ENCODE measurements around the gene COL19A1.
A peak's percentile ranks its signal among the peaks of the same experiment; 100 is the strongest.

COL19A1 gene

GRCh38 chr6:69894578-69895347, 28.4 kb downstream of the COL19A1 start:
- Histone ChIP-seq H2AFZ (ENCODE audit: low read depth, low read length) (peak overlapping the region; percentile 53), H3K36me3 (ENCODE audit: control insufficient read depth in 1 of 2, insufficient read depth in 2 of 2, low read depth in 1 of 2, low read length in 2 of 2) (no peaks in the 10 kb centered on the region), H3K4me2 (ENCODE audit: low read length, poor library complexity, severe bottlenecking) (no peak overlapping the region), H2BK120ac (ENCODE audit: low read depth, low read length) (peak overlapping the region; percentile 98), H3K4ac (ENCODE audit: low read depth in 1 of 2, low read length in 2 of 2) (peak overlapping the region; percentile 91 to 99), H2BK15ac (ENCODE audit: low read depth, poor library complexity, severe bottlenecking) (peak overlapping the region; percentile 80), H4K8ac (ENCODE audit: low read length) (peak overlapping the region; percentile 92), H3K4me1 (ENCODE audit: control insufficient read depth, insufficient read depth, low read depth, low read length) (peaks cover 3% of the 10 kb centered on the region), H3K4me3 (ENCODE audit: insufficient read depth in 1 of 2, low read depth in 1 of 2, low read length in 2 of 2) (no peak overlapping the region), H3K9me3 (ENCODE audit: control insufficient read depth, low read length) (no peaks in the 10 kb centered on the region), H3K18ac (ENCODE audit: low read depth in 1 of 2, low read length in 2 of 2) (peak overlapping the region; percentile 99), H3K14ac (ENCODE audit: low read length in 2 of 2) (peak overlapping the region in 1 of 2 experiments; percentile 93), H3K79me1 (replicated peaks; ENCODE audit: low read length, poor library complexity, severe bottlenecking) (no peaks in the 10 kb centered on the region), H4K91ac (ENCODE audit: low read length) (peak overlapping the region; percentile 91), H3K27ac (ENCODE audit: low read length, poor library complexity, severe bottlenecking) (no peak overlapping the region), H2BK5ac (ENCODE audit: low read depth, low read length, poor library complexity, severe bottlenecking) (no peak overlapping the region), H2BK12ac (ENCODE audit: low read length in 2 of 2) (peak overlapping the region; percentile 91 to 100), H3K9ac (ENCODE audit: low read length) (no peak overlapping the region), H2AK5ac (ENCODE audit: low read length, severe bottlenecking) (no peak overlapping the region), H3K27me3 (ENCODE audit: control insufficient read depth in 1 of 2, insufficient read depth in 1 of 2, low read length in 2 of 2) (no peaks in the 10 kb centered on the region), H3K23ac (ENCODE audit: low read length in 2 of 2) (no peak overlapping the region)
- peak; percentile 92 for DNase-seq
- WGBS: 68% methylated on average over 8 of the region's 8 CpGs

GRCh38 chr6:69895396-69895795, 29.0 kb downstream of the COL19A1 start:
- Histone ChIP-seq H3K9ac (ENCODE audit: low read length) (no peak overlapping the region), H3K36me3 (ENCODE audit: control insufficient read depth in 1 of 2, insufficient read depth in 2 of 2, low read depth in 1 of 2, low read length in 2 of 2) (no peaks in the 10 kb centered on the region), H2BK15ac (ENCODE audit: low read depth, poor library complexity, severe bottlenecking) (no peak overlapping the region), H2BK12ac (ENCODE audit: low read length in 2 of 2) (peak overlapping the region; percentile 91 to 100), H2AFZ (ENCODE audit: low read depth, low read length) (peak overlapping the region; percentile 53), H3K14ac (ENCODE audit: low read length in 2 of 2) (peak overlapping the region in 1 of 2 experiments; percentile 48), H3K4me3 (ENCODE audit: insufficient read depth in 1 of 2, low read depth in 1 of 2, low read length in 2 of 2) (no peak overlapping the region), H4K91ac (ENCODE audit: low read length) (peak overlapping the region; percentile 93), H3K23ac (ENCODE audit: low read length in 2 of 2) (no peak overlapping the region), H3K79me1 (replicated peaks; ENCODE audit: low read length, poor library complexity, severe bottlenecking) (no peaks in the 10 kb centered on the region), H2AK5ac (ENCODE audit: low read length, severe bottlenecking) (no peak overlapping the region), H4K8ac (ENCODE audit: low read length) (peak overlapping the region; percentile 92), H3K9me3 (ENCODE audit: control insufficient read depth, low read length) (no peaks in the 10 kb centered on the region), H3K27ac (ENCODE audit: low read length, poor library complexity, severe bottlenecking) (no peak overlapping the region), H2BK120ac (ENCODE audit: low read depth, low read length) (peak overlapping the region; percentile 98), H2BK5ac (ENCODE audit: low read depth, low read length, poor library complexity, severe bottlenecking) (no peak overlapping the region), H3K18ac (ENCODE audit: low read depth in 1 of 2, low read length in 2 of 2) (peak overlapping the region; percentile 99), H3K4me2 (ENCODE audit: low read length, poor library complexity, severe bottlenecking) (no peak overlapping the region), H3K4ac (ENCODE audit: low read depth in 1 of 2, low read length in 2 of 2) (peak overlapping the region; percentile 91 to 99), H3K27me3 (ENCODE audit: control insufficient read depth in 1 of 2, insufficient read depth in 1 of 2, low read length in 2 of 2) (no peaks in the 10 kb centered on the region), H3K4me1 (ENCODE audit: control insufficient read depth, insufficient read depth, low read depth, low read length) (peaks cover 3% of the 10 kb centered on the region)
- DNase-seq: no peak
- WGBS: 100% methylated on average over 2 of the region's 4 CpGs

- Histone ChIP-seq H3K18ac (ENCODE audit: low read depth in 1 of 2, low read length in 2 of 2) (no peak overlapping the region), H2BK12ac (ENCODE audit: low read length in 2 of 2) (no peak overlapping the region), H2BK120ac (ENCODE audit: low read depth, low read length) (no peak overlapping the region), H3K4me2 (ENCODE audit: low read length, poor library complexity, severe bottlenecking) (no peak overlapping the region), H3K9me3 (ENCODE audit: control insufficient read depth, low read length) (no peaks in the 10 kb centered on the region), H2BK5ac (ENCODE audit: low read depth, low read length, poor library complexity, severe bottlenecking) (no peak overlapping the region), H2AK5ac (ENCODE audit: low read length, severe bottlenecking) (no peak overlapping the region), H4K8ac (ENCODE audit: low read length) (no peak overlapping the region), H4K91ac (ENCODE audit: low read length) (no peak overlapping the region), H3K14ac (ENCODE audit: low read length in 2 of 2) (no peak overlapping the region), H2AFZ (ENCODE audit: low read depth, low read length) (no peak overlapping the region), H3K4ac (ENCODE audit: low read depth in 1 of 2, low read length in 2 of 2) (no peak overlapping the region), H3K4me3 (ENCODE audit: insufficient read depth in 1 of 2, low read depth in 1 of 2, low read length in 2 of 2) (no peak overlapping the region), H3K4me1 (ENCODE audit: control insufficient read depth, insufficient read depth, low read depth, low read length) (no peaks in the 10 kb centered on the region), H3K27me3 (ENCODE audit: control insufficient read depth in 1 of 2, insufficient read depth in 1 of 2, low read length in 2 of 2) (no peaks in the 10 kb centered on the region), H3K36me3 (ENCODE audit: control insufficient read depth in 1 of 2, insufficient read depth in 2 of 2, low read depth in 1 of 2, low read length in 2 of 2) (no peaks in the 10 kb centered on the region), H3K79me1 (replicated peaks; ENCODE audit: low read length, poor library complexity, severe bottlenecking) (no peaks in the 10 kb centered on the region), H3K9ac (ENCODE audit: low read length) (no peak overlapping the region), H2BK15ac (ENCODE audit: low read depth, poor library complexity, severe bottlenecking) (no peak overlapping the region), H3K27ac (ENCODE audit: low read length, poor library complexity, severe bottlenecking) (no peak overlapping the region), H3K23ac (ENCODE audit: low read length in 2 of 2) (no peak overlapping the region)
- no peak for DNase-seq
- WGBS: no CpG with 5 or more reads among the region's 2 CpGs
Observed at GRCh38 chr6:69900869-69901268, 34.5 kb downstream of the COL19A1 start.

GRCh38 chr6:69901361-69901760, 35.0 kb downstream of the COL19A1 start:
- no peak overlapping the region for H2AK5ac ChIP-seq (ENCODE audit: low read length, severe bottlenecking)
- no peak overlapping the region for H3K4ac ChIP-seq (ENCODE audit: low read depth in 1 of 2, low read length in 2 of 2)
- no peak overlapping the region for H3K9ac ChIP-seq (ENCODE audit: low read length)
- DNase-seq: no peak
- no peak overlapping the region for H2BK120ac ChIP-seq (ENCODE audit: low read depth, low read length)
- H4K91ac ChIP-seq (ENCODE audit: low read length): no peak overlapping the region
- no peaks in the 10 kb centered on the region for H3K36me3 ChIP-seq (ENCODE audit: control insufficient read depth in 1 of 2, insufficient read depth in 2 of 2, low read depth in 1 of 2, low read length in 2 of 2)
- H3K9me3 ChIP-seq (ENCODE audit: control insufficient read depth, low read length): no peaks in the 10 kb centered on the region
- no peak overlapping the region for H3K18ac ChIP-seq (ENCODE audit: low read depth in 1 of 2, low read length in 2 of 2)
- H3K4me2 ChIP-seq (ENCODE audit: low read length, poor library complexity, severe bottlenecking): no peak overlapping the region
- H2BK5ac ChIP-seq (ENCODE audit: low read depth, low read length, poor library complexity, severe bottlenecking): no peak overlapping the region
- H3K79me1 ChIP-seq (replicated peaks; ENCODE audit: low read length, poor library complexity, severe bottlenecking): no peaks in the 10 kb centered on the region
- no peaks in the 10 kb centered on the region for H3K27me3 ChIP-seq (ENCODE audit: control insufficient read depth in 1 of 2, insufficient read depth in 1 of 2, low read length in 2 of 2)
- no peak overlapping the region for H3K14ac ChIP-seq (ENCODE audit: low read length in 2 of 2)
- no peak overlapping the region for H4K8ac ChIP-seq (ENCODE audit: low read length)
- no peak overlapping the region for H2BK15ac ChIP-seq (ENCODE audit: low read depth, poor library complexity, severe bottlenecking)
- no peak overlapping the region for H2BK12ac ChIP-seq (ENCODE audit: low read length in 2 of 2)
- WGBS: 92% methylated on average over 2 of the region's 3 CpGs
- no peaks in the 10 kb centered on the region for H3K4me1 ChIP-seq (ENCODE audit: control insufficient read depth, insufficient read depth, low read depth, low read length)
- H3K27ac ChIP-seq (ENCODE audit: low read length, poor library complexity, severe bottlenecking): no peak overlapping the region
- H3K4me3 ChIP-seq (ENCODE audit: insufficient read depth in 1 of 2, low read depth in 1 of 2, low read length in 2 of 2): no peak overlapping the region
- H2AFZ ChIP-seq (ENCODE audit: low read depth, low read length): no peak overlapping the region
- H3K23ac ChIP-seq (ENCODE audit: low read length in 2 of 2): no peak overlapping the region

All from mesenchymal stem cell (in vitro differentiated cells and primary cell).